ENCODE measurements around the gene VRTN. TPM values are rescaled to one million over a fixed set of nuclear protein-coding genes. Genes with fewer than 3 reads are reported as not detected.
A peak's percentile ranks its signal among the peaks of the same experiment; 100 is the strongest.

The VRTN gene
- total and polyA plus RNA-seq, 2 of the 13 experiments (the other 11 are each of a cell fraction or from before 2014, with no cell fraction given), result not detected

- TF ChIP-seq ZNF432 (CRISPR knock-in tag; IDR thresholded peaks at IDR 0.05; ENCODE audit: borderline replicate concordance), result no peak
- TF ChIP-seq CREBL2 (CRISPR knock-in tag; IDR thresholded peaks at IDR 0.05; ENCODE audit: borderline replicate concordance), result no peak
- no peak for TF ChIP-seq BRCA1 (CRISPR knock-in tag; IDR thresholded peaks at IDR 0.05)
- no peak for TF ChIP-seq ZNF367 (CRISPR knock-in tag; IDR thresholded peaks at IDR 0.05; ENCODE audit: borderline replicate concordance)
- TF ChIP-seq ZNF235 (CRISPR knock-in tag; IDR thresholded peaks at IDR 0.05; ENCODE audit: borderline replicate concordance), result no peak
- no peak for TF ChIP-seq ZMYM2 (CRISPR knock-in tag; IDR thresholded peaks at IDR 0.05)
- no peak for TF ChIP-seq ZUFSP (CRISPR knock-in tag; IDR thresholded peaks at IDR 0.05; ENCODE audit: borderline replicate concordance)
- TF ChIP-seq U2AF2 (IDR thresholded peaks at IDR 0.05; ENCODE audit: low read depth, low read length), result no peak
- no peak for TF ChIP-seq ZNF468 (CRISPR knock-in tag; IDR thresholded peaks at IDR 0.05)
- peak; percentile 27; the same call in 1 of the 2 replicates for TF ChIP-seq ZNF556 (CRISPR knock-in tag; IDR thresholded peaks at IDR 0.05; ENCODE audit: borderline replicate concordance)
- TF ChIP-seq ZNF784 (CRISPR knock-in tag; IDR thresholded peaks at IDR 0.05; ENCODE audit: borderline replicate concordance), result no peak; the same call in 1 of the 2 replicates
- TF ChIP-seq MXI1 (IDR thresholded peaks at IDR 0.05; ENCODE audit: borderline replicate concordance, low read depth, low read length), result peak; percentile 57; the same call in 1 of the 3 replicates
- no peak for TF ChIP-seq ZBTB46 (CRISPR knock-in tag; IDR thresholded peaks at IDR 0.05; ENCODE audit: borderline replicate concordance)
- no peak for TF ChIP-seq SRSF9 (IDR thresholded peaks at IDR 0.05; ENCODE audit: borderline replicate concordance, insufficient read depth, low read depth, low read length, poor library complexity, severe bottlenecking)
- no peak for TF ChIP-seq ELF4 (CRISPR knock-in tag; IDR thresholded peaks at IDR 0.05; ENCODE audit: borderline replicate concordance)
- peak; percentile 18; the same call in 1 of the 2 replicates for TF ChIP-seq NFYB (CRISPR knock-in tag; IDR thresholded peaks at IDR 0.05)
- TF ChIP-seq CEBPG (CRISPR knock-in tag; IDR thresholded peaks at IDR 0.05), result no peak
- TF ChIP-seq RBM39 (IDR thresholded peaks at IDR 0.05; ENCODE audit: low read depth, low read length, poor library complexity, severe bottlenecking), result peak; percentile 62
- TF ChIP-seq SMARCE1 (IDR thresholded peaks at IDR 0.05; ENCODE audit: borderline replicate concordance), result no peak
- peak; percentile 72; the same call in 1 of the 2 replicates for TF ChIP-seq ZNF605 (CRISPR knock-in tag; IDR thresholded peaks at IDR 0.05)
- TF ChIP-seq FOXK1 (CRISPR knock-in tag; IDR thresholded peaks at IDR 0.05; ENCODE audit: borderline replicate concordance, low read depth), result no peak
- no peak for TF ChIP-seq ZNF382 (CRISPR knock-in tag; IDR thresholded peaks at IDR 0.05; ENCODE audit: borderline replicate concordance)
- TF ChIP-seq ZNF501 (CRISPR knock-in tag; IDR thresholded peaks at IDR 0.05), result peak; percentile 84
- peak; percentile 80 for TF ChIP-seq ZNF317 (CRISPR knock-in tag; IDR thresholded peaks at IDR 0.05)
- TF ChIP-seq GATA4 (IDR thresholded peaks at IDR 0.05; ENCODE audit: borderline replicate concordance, low read depth), result peak; percentile 79; the same call in 1 of the 2 replicates
Measured at GRCh38 chr14:74302634-74303569, 45.4 kb upstream of the VRTN start, which contains the start of gene ABCD4 (continued).

Measured in HepG2 (cell line).